ENCODE data around the gene C1S. TPM values are rescaled to one million over a fixed set of nuclear protein-coding genes. Genes with fewer than 3 reads are reported as not detected.

Gene C1S
- total RNA-seq, 2 experiments from 2014 or later, result 1.7 TPM

- TF ChIP-seq CTCF (IDR thresholded peaks at IDR 0.05), result no peak
- H3K36me3 Mint-ChIP-seq (ENCODE audit: low read depth), result peaks cover 28% of the 10 kb centered on the region
- peaks cover 14% of the 10 kb centered on the region for H3K9me3 Mint-ChIP-seq
- ChIA-PET POLR2A (interaction anchor here (0.5 to 3.8 kb wide), 14 partner anchors 8 to 164 kb away, joined by 3 to 36 read pairs (median 5); partner anchors contain the start of genes C12orf57, CLSTN3, LPCAT3 and RNU7-1), CTCF (interaction anchor here (1.0 to 3.7 kb wide), 20 partner anchors 10 to 236 kb away, joined by 3 to 32 read pairs (median 6); partner anchors contain the start of genes C12orf57, C1R, LPCAT3 and RNU7-1)
- peak overlapping the region; percentile 93 for H3K27ac Mint-ChIP-seq
- intact Hi-C loops (cut with micrococcal nuclease), result loop anchor here (10.0 kb wide), 1 partner anchor 163 kb away; the partner anchor contains the start of genes C12orf57 and RNU7-1
- no peaks in the 10 kb centered on the region for H3K27me3 Mint-ChIP-seq
- H3K4me3 Mint-ChIP-seq, result peak overlapping the region; percentile 88
- ATAC-seq (no peak), DNase-seq (no peak)
- H3K4me1 Mint-ChIP-seq (ENCODE audit: low read depth), result peaks cover 34% of the 10 kb centered on the region
Observed at GRCh38 chr12:7107636-7108002, 47.1 kb downstream of the C1S start.

- peaks cover 28% of the 10 kb centered on the region for H3K36me3 Mint-ChIP-seq (ENCODE audit: low read depth)
- peaks cover 14% of the 10 kb centered on the region for H3K9me3 Mint-ChIP-seq
- DNase-seq (peak; percentile 90), ATAC-seq (peak; percentile 95)
- H3K4me1 Mint-ChIP-seq (ENCODE audit: low read depth), result peaks cover 35% of the 10 kb centered on the region
- H3K27ac Mint-ChIP-seq, result peak overlapping the region; percentile 93
- ChIA-PET CTCF (interaction anchor here (0.9 to 3.7 kb wide), 28 partner anchors 9 to 355 kb away, joined by 3 to 32 read pairs (median 4); partner anchors contain the start of genes C12orf57, C1R, C1S and LPCAT3), POLR2A (interaction anchor here (0.5 to 3.8 kb wide), 22 partner anchors 8 to 495 kb away, joined by 3 to 36 read pairs (median 4); partner anchors contain the start of genes C12orf57, CLSTN3, LPCAT3 and RNU7-1)
- TF ChIP-seq CTCF (IDR thresholded peaks at IDR 0.05), result no peak
- intact Hi-C loops (cut with micrococcal nuclease), result loop anchor here (10.0 kb wide), 1 partner anchor 163 kb away; the partner anchor contains the start of genes C12orf57 and RNU7-1
- H3K4me3 Mint-ChIP-seq, result peak overlapping the region; percentile 88
- no peaks in the 10 kb centered on the region for H3K27me3 Mint-ChIP-seq
Observed at GRCh38 chr12:7108003-7108795, 47.7 kb downstream of the C1S start.

- ChIA-PET POLR2A (interaction anchor here (0.6 to 3.8 kb wide), 17 partner anchors 10 to 236 kb away, joined by 3 to 36 read pairs (median 4); partner anchors contain the start of genes C12orf57, LPCAT3, RNU7-1 and SPSB2), CTCF (interaction anchor here (0.7 to 3.7 kb wide), 35 partner anchors 9 to 356 kb away, joined by 3 to 32 read pairs (median 4); partner anchors contain the start of genes C12orf57, C1R, C1S and LPCAT3)
- Mint-ChIP-seq H3K27ac (peak within 1 kb of the TSS; percentile 93), H3K36me3 (ENCODE audit: low read depth) (peaks cover 30% of the 10 kb centered on the region), H3K4me3 (peak within 1 kb of the TSS; percentile 88), H3K4me1 (ENCODE audit: low read depth) (peaks cover 36% of the 10 kb centered on the region), H3K27me3 (no peaks in the 10 kb centered on the region), H3K9me3 (peaks cover 14% of the 10 kb centered on the region)
- ATAC-seq, result peak; percentile 47
- peak; percentile 97 for TF ChIP-seq CTCF (IDR thresholded peaks at IDR 0.05)
- intact Hi-C loops (cut with micrococcal nuclease), result loop anchor here (10.0 kb wide), 1 partner anchor 164 kb away; the partner anchor contains the start of genes C12orf57 and RNU7-1
- peak; percentile 87 for DNase-seq
Observed at GRCh38 chr12:7108796-7109571, 48.5 kb downstream of the C1S start, which contains the start of gene C1RL. C1RL (minus strand) TSS chr12:7109214; CDS start chr12:7109180, 34 bp downstream.

- no peak for TF ChIP-seq CTCF (IDR thresholded peaks at IDR 0.05)
- CTCF ChIA-PET, result interaction anchor here (0.7 to 3.7 kb wide), 18 partner anchors 8 to 357 kb away, joined by 3 to 32 read pairs (median 4); partner anchors contain the start of genes C12orf57, LPCAT3, MLF2 and RNU7-1
- peak overlapping the region; percentile 93 for H3K27ac Mint-ChIP-seq
- intact Hi-C loops (cut with micrococcal nuclease), result loop anchor here (10.0 kb wide), 1 partner anchor 165 kb away; the partner anchor contains the start of genes C12orf57 and RNU7-1
- H3K4me3 Mint-ChIP-seq, result peak overlapping the region; percentile 88
- POLR2A ChIA-PET, result interaction anchor here (0.7 to 3.8 kb wide), 7 partner anchors 12 to 237 kb away, joined by 3 to 36 read pairs (median 3); partner anchors contain the start of genes C12orf57, RNU7-1 and SPSB2
- H3K9me3 Mint-ChIP-seq, result peaks cover 14% of the 10 kb centered on the region
- peaks cover 36% of the 10 kb centered on the region for H3K4me1 Mint-ChIP-seq (ENCODE audit: low read depth)
- DNase-seq (no peak), ATAC-seq (no peak)
- no peaks in the 10 kb centered on the region for H3K27me3 Mint-ChIP-seq
- H3K36me3 Mint-ChIP-seq (ENCODE audit: low read depth), result peaks cover 30% of the 10 kb centered on the region
Observed at GRCh38 chr12:7109572-7109920, 49.0 kb downstream of the C1S start.
